ENCODE data around the gene PKN1.
A peak's percentile ranks its signal among the peaks of the same experiment; 100 is the strongest.
"Not testable (repeated sequence)": the region's sequence is repeated elsewhere in the genome, so short reads cannot be mapped to it uniquely, and the experiment has no call there.

The PKN1 gene

DNA sequence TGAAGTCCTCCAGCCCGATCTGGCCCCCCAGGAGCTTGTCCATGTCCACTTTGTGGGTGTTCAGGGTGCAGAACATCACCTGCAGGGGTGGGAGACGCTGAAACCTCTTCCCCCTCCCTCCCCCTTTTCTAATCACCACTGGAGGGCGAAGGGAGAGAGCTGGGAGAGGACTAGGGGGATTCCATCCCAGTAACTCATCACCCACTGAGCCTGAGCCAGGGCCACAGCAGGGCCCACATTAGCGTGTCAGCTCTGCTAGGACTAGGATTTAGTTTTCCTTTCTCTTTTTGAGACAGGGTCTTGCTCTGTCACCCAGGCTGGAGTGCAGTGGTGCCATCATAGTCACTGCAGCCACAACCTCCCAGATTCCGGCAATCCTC lies 47.6 kb downstream of the PKN1 start:
- DNase-seq (ENCODE audit: low read depth in 1 of 2, low spot score in 1 of 2) = no peak

- no peak for DNase-seq (ENCODE audit: low read depth in 1 of 2, low spot score in 1 of 2)
These were observed 49.3 kb downstream of the PKN1 start for GRCh38 chr19:14482172-14482941.

- no peak for DNase-seq (ENCODE audit: low read depth in 1 of 2, low spot score in 1 of 2)
These were observed 54.4 kb downstream of the PKN1 start for GRCh38 chr19:14487370-14488125.

DNA sequence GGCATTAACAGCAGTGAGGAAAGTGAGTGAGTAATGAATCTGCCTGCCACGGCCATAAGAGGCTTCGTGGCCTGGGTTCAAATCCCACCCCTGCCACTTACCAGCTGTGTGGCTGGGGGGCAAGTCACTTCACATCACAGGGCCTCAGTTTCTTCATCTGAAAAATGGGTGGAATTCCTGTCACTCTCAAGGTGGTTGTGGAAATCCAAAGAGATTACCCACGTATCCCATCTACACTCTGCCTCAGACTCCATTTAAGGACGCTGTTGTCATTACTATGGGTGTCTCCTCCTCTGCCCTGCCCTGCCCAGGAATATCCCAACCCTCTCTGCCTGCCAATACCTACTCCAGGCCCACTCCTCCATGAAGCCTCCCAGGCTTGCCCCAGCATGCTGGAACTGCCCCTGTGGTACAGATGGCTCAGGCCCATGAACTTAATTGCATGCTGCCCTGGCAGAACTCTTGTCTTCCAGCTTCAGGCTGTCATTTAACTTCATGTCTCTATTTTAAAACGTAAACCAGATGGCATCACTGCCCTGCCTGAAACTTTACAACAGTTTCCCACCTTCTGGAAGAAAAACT lies 59.7 kb downstream of the PKN1 start:
- DNase-seq (ENCODE audit: low read depth in 1 of 2, low spot score in 1 of 2) = no peak

- DNase-seq (ENCODE audit: low read depth in 1 of 2, low spot score in 1 of 2) = no peak
These were observed 61.3 kb downstream of the PKN1 start for GRCh38 chr19:14494411-14494810.

- DNase-seq (ENCODE audit: low read depth in 1 of 2, low spot score in 1 of 2) = no peak
These were observed 62.0 kb downstream of the PKN1 start for GRCh38 chr19:14494910-14495671.

- no peak for DNase-seq (ENCODE audit: low read depth in 1 of 2, low spot score in 1 of 2)
These were observed 62.5 kb downstream of the PKN1 start for GRCh38 chr19:14495672-14496028.

DNA sequence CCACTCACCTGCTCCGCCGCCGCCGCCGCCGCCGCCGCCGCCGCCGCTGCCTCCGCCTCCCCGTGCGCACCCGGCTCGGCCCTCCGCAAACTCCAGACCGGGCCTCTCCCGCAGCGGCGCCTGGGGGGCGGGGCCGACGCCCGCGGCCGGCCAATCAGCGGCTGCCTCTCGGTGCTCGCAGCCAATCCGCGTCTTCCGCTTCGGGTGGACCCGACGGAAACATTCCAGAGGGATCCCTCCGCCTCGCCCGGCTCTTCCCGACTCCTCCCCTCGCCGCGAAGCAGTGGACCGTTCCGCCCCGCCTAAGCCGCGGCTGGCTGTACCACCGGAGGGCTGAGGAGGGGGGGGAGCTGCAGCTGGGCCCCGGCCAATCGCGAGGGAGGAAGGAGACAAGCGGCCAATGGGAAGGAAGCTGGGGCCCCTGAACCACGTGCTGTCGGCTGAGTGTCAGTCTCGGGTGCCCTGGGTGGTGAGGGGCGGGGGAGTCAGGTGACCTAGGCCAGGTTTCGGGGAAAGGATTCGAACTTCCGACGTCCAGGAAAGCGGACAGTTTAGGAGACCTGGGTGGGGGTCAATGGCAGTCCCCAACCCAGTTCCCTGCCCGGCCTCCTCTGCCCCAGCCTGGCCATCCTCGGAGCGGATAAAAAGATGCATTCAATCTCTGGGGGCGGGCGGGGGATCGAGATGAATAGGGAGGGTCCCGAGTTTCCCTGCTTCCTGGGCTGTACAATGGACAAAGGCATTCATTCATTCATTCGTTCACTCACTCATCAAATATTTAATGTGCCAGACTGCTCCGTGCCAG lies 63.1 kb downstream of the PKN1 start, which contains the start of gene GIPC1:
GIPC1 (minus strand) TSS at position 99 of the 805 bp plus-strand sequence. CDS start 13,151 bp downstream, outside the sequence.
- peak; percentile 70 to 76 for DNase-seq (ENCODE audit: low read depth in 1 of 2, low spot score in 1 of 2)

- no peak for DNase-seq (ENCODE audit: low read depth in 1 of 2, low spot score in 1 of 2)
These were observed 63.7 kb downstream of the PKN1 start for GRCh38 chr19:14496834-14497227.

- no peak for DNase-seq (ENCODE audit: low read depth in 1 of 2, low spot score in 1 of 2)
These were observed 64.3 kb downstream of the PKN1 start for GRCh38 chr19:14497228-14497921.

- no peak for DNase-seq (ENCODE audit: low read depth in 1 of 2, low spot score in 1 of 2)
These were observed 69.4 kb downstream of the PKN1 start for GRCh38 chr19:14502334-14503092.

DNA sequence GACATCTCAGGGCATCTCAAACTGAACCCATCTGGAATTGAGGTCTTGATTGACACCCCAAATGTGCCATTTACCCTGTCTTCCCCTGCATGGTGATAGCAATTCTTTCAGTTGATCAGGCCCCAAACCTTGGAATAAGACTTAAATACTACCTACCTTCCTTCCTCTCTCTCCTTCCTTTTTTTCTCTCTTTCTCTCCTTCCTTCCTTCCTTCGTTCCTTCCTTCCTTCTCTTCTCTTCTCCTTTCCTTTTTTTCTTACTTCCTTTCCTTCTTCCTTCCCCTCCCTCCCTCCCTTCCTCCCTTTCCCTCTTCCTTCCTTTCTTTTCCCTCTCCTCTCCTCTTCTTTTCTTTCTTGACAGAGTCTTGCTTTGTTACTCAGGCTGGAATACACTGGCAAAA lies 70.2 kb downstream of the PKN1 start:
- no peak for DNase-seq (ENCODE audit: low read depth in 1 of 2, low spot score in 1 of 2)

DNA sequence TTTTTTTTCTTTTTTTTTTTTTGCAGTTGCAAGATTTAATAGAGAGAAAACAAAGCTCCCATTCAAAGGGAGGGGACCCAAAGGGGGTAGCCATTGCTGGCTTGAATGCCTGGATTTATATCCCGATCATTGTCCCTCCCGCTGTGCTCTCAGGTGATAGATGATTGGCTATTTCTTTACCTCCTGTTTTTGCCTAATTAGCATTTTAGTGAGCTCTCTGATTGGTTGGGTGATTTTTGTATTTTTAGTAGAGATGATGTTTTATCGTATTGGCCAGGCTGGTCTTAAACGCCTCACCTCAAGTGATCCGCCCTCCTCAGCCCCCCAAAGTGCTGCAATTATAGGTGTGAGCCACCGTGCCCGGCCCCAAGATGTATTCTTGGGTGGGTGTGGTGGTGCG lies 71.5 kb downstream of the PKN1 start:
- not testable (repeated sequence) for DNase-seq (ENCODE audit: low read depth in 1 of 2, low spot score in 1 of 2)

GRCh38 chr19:14505488-14506239 lies 72.6 kb downstream of the PKN1 start:
- peak in 1 of 2 donors; percentile 55 for DNase-seq (ENCODE audit: low read depth in 1 of 2, low spot score in 1 of 2)

- no peak for DNase-seq (ENCODE audit: low read depth in 1 of 2, low spot score in 1 of 2)
These were observed 74.8 kb downstream of the PKN1 start for GRCh38 chr19:14507704-14508542.

DNA sequence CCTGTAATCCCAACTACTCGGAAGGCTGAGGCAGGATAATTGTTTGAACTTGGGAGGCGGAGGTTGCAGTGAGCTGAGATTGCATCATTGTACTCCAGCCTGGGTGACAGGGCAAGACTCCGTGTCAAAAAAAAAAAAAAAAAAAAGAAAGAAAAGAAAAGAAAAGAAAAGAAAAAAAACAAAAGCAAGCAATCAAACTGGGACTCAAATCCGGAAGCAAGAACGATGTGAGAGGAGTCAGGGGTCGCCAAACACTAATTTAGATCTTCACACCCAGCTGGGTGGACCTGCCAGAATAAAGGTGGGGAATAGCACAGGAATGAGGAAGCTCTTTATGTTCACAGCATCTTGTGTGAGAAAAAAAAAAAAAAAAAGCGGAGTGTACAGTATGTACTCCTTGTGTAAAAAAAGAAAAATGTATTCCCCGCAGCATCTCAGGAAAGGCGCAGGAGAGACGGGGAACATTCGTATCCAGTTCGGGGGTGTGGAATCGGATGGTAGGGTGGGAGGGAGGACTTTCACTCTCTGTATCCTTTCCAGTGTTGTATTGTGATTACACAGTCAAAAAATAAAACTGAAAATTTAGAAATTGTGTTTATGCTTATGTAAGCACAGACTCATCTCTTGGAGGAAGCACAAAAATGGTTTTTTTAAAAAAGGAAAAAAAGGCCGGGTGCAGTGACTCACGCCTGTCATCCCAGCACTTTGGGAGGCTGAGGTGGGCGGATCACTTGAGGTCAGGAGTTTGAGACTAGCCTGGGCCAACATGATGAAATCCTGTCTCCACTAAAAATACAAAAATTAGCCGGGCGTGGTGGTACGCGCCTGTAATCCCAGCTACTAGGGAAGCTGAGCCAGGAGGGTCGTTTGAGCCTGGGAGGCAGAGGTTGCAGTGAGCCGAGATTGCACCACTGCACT lies 77.5 kb downstream of the PKN1 start:
- no peak for DNase-seq (ENCODE audit: low read depth in 1 of 2, low spot score in 1 of 2)

- DNase-seq (ENCODE audit: low read depth in 1 of 2, low spot score in 1 of 2) = no peak
These were observed 78.1 kb downstream of the PKN1 start for GRCh38 chr19:14511229-14511593.

All from stimulated activated CD4-positive, alpha-beta T cell treated with anti-CD3 and anti-CD28 coated beads, Interleukin-15, amount 100 ng/mL, for 1 hour (primary cell).